ENCODE data around the gene ART3.

ART3 gene

GRCh38 chr4:76153356-76153755 lies 78.8 kb downstream of the ART3 start:
- no peak for DNase-seq

GRCh38 chr4:76155979-76156378 lies 81.5 kb downstream of the ART3 start:
- no peak for DNase-seq

DNA sequence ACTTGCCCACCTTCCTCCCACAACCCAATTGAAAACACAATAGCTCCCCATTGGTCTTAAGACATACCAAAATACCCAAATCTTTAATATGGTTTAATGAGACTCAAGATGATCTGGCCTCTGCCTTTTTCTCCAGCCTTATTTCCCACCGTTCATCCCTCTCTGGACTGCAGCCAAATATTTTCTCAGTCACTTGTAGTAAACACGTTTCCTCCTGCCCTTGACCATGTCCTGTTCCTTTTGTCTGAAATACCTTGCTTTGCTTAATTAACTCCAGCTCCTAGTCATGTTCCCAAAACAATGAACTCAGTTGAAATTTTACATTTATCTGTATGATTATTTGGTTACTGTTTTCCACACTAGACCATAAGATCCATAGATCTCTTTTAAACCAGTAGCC lies 82.1 kb downstream of the ART3 start:
- DNase-seq: peak; percentile 73

DNA sequence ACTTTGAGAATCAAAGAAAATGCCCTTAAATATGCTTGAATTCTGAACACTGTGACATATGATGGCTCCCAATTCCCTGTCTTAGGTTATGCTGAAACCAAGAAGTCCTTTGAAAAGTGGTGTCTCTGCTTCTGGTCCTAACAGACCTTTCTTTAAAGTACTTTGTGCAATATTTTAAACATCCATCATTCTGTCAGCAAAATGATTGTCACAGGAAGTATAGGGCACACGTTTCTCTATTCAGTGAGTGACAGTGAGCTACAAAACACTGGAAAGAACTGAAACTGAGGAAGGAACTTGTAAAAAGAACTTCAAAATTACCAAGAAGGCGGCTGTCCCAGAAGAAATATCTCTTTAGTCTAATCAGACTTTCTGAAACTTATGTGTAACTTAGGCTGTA lies 85.8 kb downstream of the ART3 start:
- DNase-seq: no peak

All from DMS79 treated with DMSO at 0.1 percent for 48 hours (cell line).